DMS 273 (cell line): Measurements from ENCODE around the gene AQP11.

Source experiments
- DNase-seq: peaks from one replicate; lab custom pipeline; 2025; ENCODE audit not compliant: unreplicated experiment; lab: John Stamatoyannopoulos, UW

The AQP11 gene

DNA sequence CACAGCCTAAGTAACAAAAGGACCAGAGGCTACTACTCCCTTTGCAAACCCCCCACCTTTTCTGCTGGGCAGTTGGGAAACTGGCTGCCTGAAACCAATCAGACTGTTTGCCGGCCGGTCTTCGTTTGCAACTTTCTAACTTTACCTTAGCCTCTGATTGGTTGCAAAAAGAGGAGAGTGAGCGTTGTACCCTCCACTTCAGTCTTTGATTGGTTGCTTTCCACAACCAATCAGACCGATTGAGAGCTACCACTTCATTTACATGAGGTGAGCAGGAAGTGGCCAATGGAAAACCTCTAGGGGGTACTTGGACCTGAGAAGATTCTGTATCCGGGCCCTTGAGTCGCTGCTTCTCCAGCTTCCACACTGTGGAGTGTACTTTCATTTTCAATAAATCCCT is 66.6 kb downstream of the AQP11 start:
- DNase-seq = no peak

DNA sequence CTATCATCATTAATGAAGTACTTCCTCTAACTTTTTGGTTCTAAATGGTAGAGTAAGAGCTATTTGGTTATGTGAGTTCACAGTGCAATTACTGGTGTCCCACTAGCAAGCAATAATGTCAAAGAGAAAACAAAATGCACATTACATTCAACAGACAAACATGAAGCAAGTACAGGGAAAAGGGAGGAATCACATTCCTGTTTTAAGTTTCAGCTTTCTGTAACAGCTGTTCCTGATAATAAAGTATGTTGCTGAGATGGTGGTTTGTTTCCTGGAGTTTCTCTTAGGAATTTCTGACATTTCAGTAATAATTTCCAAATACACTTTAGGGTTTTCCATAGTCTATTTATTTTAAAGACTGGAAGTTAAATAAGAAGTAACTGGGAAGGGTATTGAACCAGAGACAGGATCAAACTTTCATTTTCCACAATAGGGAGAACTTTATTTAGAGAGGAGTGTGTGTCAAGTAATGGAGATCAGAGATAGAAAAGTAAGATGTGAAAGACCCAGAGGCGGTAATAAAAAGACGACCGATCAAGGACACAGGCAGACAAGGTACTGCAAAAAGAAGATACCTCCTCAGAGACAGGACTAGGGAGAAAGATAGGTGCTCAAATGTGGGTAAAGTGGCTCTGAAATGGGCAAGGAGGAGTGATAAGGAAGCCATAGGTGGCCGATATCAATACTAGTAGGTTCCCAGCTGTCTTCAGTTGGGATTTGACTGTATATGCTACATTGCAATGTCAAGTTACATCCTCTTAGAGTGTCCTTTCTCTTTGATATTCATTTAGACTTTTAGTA is 68.7 kb downstream of the AQP11 start:
- no peak for DNase-seq
